ENCODE data around the gene MMP14. TPM values are rescaled to one million over a fixed set of nuclear protein-coding genes. Genes with fewer than 3 reads are reported as not detected.

The MMP14 gene
- total and polyA plus RNA-seq, 9 of the 15 experiments (the other 6 are each of a cell fraction or from before 2014, with no cell fraction given) = 0.36 to 5.8 (median 1.3) TPM; not detected in 2

GRCh38 chr14:22800346-22800745, 36.0 kb upstream of the MMP14 start:
- BruUV-seq (replicated peaks) = no TSS peak
- FAIRE-seq = no peak
- H3K27me3 ChIP-seq (ENCODE audit: control insufficient read depth in 2 of 2, insufficient read depth in 2 of 2, low read length in 2 of 2) = peaks cover 0 to 9% of the 10 kb centered on the region in 2 experiments; a peak in 2 of 5 replicates
- no peak overlapping the region for H3K4me3 ChIP-seq
- ATAC-seq = no peak
- peaks cover 15 to 20% of the 10 kb centered on the region in 2 experiments; a peak in 4 of 5 replicates for H3K4me1 ChIP-seq (replicated peaks in 1 of 2; ENCODE audit: control insufficient read depth in 2 of 2, insufficient read depth in 2 of 2, low read length in 2 of 2)
- in situ Hi-C loops (cut with MboI) (no loop called here), intact Hi-C loops (cut with micrococcal nuclease) (no loop called here)
- H3K27ac ChIP-seq (ENCODE audit: extremely low read depth, low read depth, low read length) = no peak overlapping the region
- WGBS (ENCODE audit: insufficient coverage, low coverage, missing lambda C conversion rate) = 34% methylated on average over 9 of the region's 10 CpGs
- ChIA-PET POLR2A (interaction anchor here (1.0 kb wide), 1 partner anchor 120 kb away, joined by 7 read pairs; no protein-coding TSS in a partner anchor), CTCF (ENCODE audit: low intra/inter-chr PET ratio) (no interaction called here)
- no peaks in the 10 kb centered on the region for H3K9me3 ChIP-seq (replicated peaks; ENCODE audit: control insufficient read depth, insufficient read depth, low read depth, low read length)
- H3K4me2 ChIP-seq (ENCODE audit: insufficient read depth, low read length) = no peak overlapping the region
- no peak for DNase-seq (ENCODE audit: extremely low read depth in 1 of 4, low spot score in 3 of 4)
- H3K79me2 ChIP-seq (ENCODE audit: control insufficient read depth, insufficient read depth, low read length) = no peaks in the 10 kb centered on the region
- H3K36me3 ChIP-seq (ENCODE audit: control insufficient read depth, insufficient read depth, low read length) = no peaks in the 10 kb centered on the region
- H3K9ac ChIP-seq (ENCODE audit: insufficient read depth in 1 of 2, low read depth in 2 of 2, low read length in 2 of 2) = no peak overlapping the region
- no peaks in the 10 kb centered on the region for H4K20me1 ChIP-seq (replicated peaks; ENCODE audit: control insufficient read depth, insufficient read depth, low read length)
- no peaks in the 10 kb centered on the region for H3K9me1 ChIP-seq (ENCODE audit: control insufficient read depth, insufficient read depth, low read length)
- H2AFZ ChIP-seq (ENCODE audit: low read depth, low read length) = no peak overlapping the region
- TF ChIP-seq ZNF583 (CRISPR knock-in tag; IDR thresholded peaks at IDR 0.05) (no peak), NCOR1 (IDR thresholded peaks at IDR 0.05) (no peak), ILK (tag; IDR thresholded peaks at IDR 0.05; ENCODE audit: borderline replicate concordance, low read depth) (no peak), ZNF146 (CRISPR knock-in tag; IDR thresholded peaks at IDR 0.05; ENCODE audit: unreplicated experiment) (no peak), POLR3G (IDR thresholded peaks at IDR 0.05; ENCODE audit: extremely low read depth, insufficient read length, insufficient replicate concordance) (no peak), NR3C1 (CRISPR knock-in tag; IDR thresholded peaks at IDR 0.05) (no peak), GTF2E2 (tag; IDR thresholded peaks at IDR 0.05) (no peak), SLC30A9 (CRISPR knock-in tag; IDR thresholded peaks at IDR 0.05) (no peak), SUPT5H (IDR thresholded peaks at IDR 0.05) (no peak), ZNF217 (CRISPR knock-in tag; IDR thresholded peaks at IDR 0.05) (no peak), ZNF444 (CRISPR knock-in tag; IDR thresholded peaks at IDR 0.05) (no peak), HNRNPK (IDR thresholded peaks at IDR 0.05; ENCODE audit: low read depth, low read length, poor library complexity, severe bottlenecking) (no peak), ZEB2 (IDR thresholded peaks at IDR 0.05) (no peak), E2F3 (CRISPR knock-in tag; IDR thresholded peaks at IDR 0.05) (no peak), GTF3C2 (IDR thresholded peaks at IDR 0.05; ENCODE audit: borderline replicate concordance, extremely low read depth, insufficient read length) (no peak)
- TF ChIP-seq, protein P1, sequence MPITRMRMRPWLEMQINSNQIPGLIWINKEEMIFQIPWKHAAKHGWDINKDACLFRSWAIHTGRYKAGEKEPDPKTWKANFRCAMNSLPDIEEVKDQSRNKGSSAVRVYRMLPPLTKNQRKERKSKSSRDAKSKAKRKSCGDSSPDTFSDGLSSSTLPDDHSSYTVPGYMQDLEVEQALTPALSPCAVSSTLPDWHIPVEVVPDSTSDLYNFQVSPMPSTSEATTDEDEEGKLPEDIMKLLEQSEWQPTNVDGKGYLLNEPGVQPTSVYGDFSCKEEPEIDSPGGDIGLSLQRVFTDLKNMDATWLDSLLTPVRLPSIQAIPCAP (CRISPR knock-in tag; IDR thresholded peaks at IDR 0.05; ENCODE audit: borderline replicate concordance) = no peak

All from K562 (cell line).